Spleen (tissue), 7 donors: ENCODE measurements around the gene TENM4.

Source experiments
- CTCF ChIP-seq, 11 experiments: fragments of 200-600 bp in 7 of 11; fragments of 450-650 bp in 4 of 11; sonication (generic) in 4 of 11; IDR thresholded peaks in 8 of 11; conservative IDR thresholded peaks in 3 of 11; 1 replicate in 7 of 11; 2 replicates in 4 of 11; pipeline versions ENCODE4 v1.4.0 to v1.8.0; 2016 to 2021; ENCODE audit warnings: antibody characterized with exemption in 11 of 11, inconsistent platforms in 4 of 11, mild to moderate bottlenecking in 1 of 11
- POLR2A ChIP-seq, 3 donors: fragments of 450-650 bp; IDR thresholded peaks; one replicate each; pipeline ENCODE4 v1.5.1; 2017; ENCODE audit warnings: antibody characterized with exemption in 3 of 3, mild to moderate bottlenecking in 1 of 3
- POLR2AphosphoS5 ChIP-seq, 3 donors: sonication (generic); formaldehyde crosslinking; IDR thresholded peaks; one replicate each; pipeline ENCODE4 v1.5.1; 2017; ENCODE audit warnings: antibody characterized with exemption in 3 of 3
- donor health status: DM: no; HTN: no; CAD: no; lungs with moderate emphysema.
- donor health status: DM: no; HTN: no; CAD: no.
- donor health status: DM: no; HTN: no; CAD: no.

GRCh38 chr11:78943841-78944240, 497.0 kb downstream of the TENM4 start:
- TF ChIP-seq CTCF (IDR thresholded peaks at IDR 0.05 in 8 of 11, conservative IDR thresholded peaks at IDR 0.05 in 3 of 11) (no peak), POLR2AphosphoS5 (IDR thresholded peaks at IDR 0.05) (no peak), POLR2A (IDR thresholded peaks at IDR 0.05) (no peak)
